Measurements from ENCODE around the gene ADAMTSL2.

ADAMTSL2 gene

GRCh38 chr9:133517711-133518110 is 16.8 kb upstream of the ADAMTSL2 start:
- DNase-seq (ENCODE audit: low spot score) (no peak), FAIRE-seq (no peak)

- DNase-seq (ENCODE audit: low spot score) (no peak), FAIRE-seq (no peak)
Measured at GRCh38 chr9:133518200-133518599, 16.3 kb upstream of the ADAMTSL2 start.

GRCh38 chr9:133518706-133519449 is 15.6 kb upstream of the ADAMTSL2 start:
- FAIRE-seq (no peak), DNase-seq (ENCODE audit: low spot score) (no peak)

GRCh38 chr9:133519693-133520092 is 14.8 kb upstream of the ADAMTSL2 start:
- DNase-seq (ENCODE audit: low spot score) (no peak), FAIRE-seq (no peak)

- FAIRE-seq (no peak), DNase-seq (ENCODE audit: low spot score) (no peak)
Measured at GRCh38 chr9:133520121-133520835, 14.2 kb upstream of the ADAMTSL2 start.

GRCh38 chr9:133521122-133522072 is 13.1 kb upstream of the ADAMTSL2 start:
- no peak for FAIRE-seq

GRCh38 chr9:133522073-133522910 is 12.2 kb upstream of the ADAMTSL2 start:
- FAIRE-seq: no peak

More at GRCh38 chr9:133521122-133522072, 13.1 kb upstream of the ADAMTSL2 start:
- no peak for DNase-seq (ENCODE audit: low spot score)

GRCh38 chr9:133523106-133523505 is 11.4 kb upstream of the ADAMTSL2 start:
- no peak for FAIRE-seq
- no peak for DNase-seq (ENCODE audit: low spot score)

More at GRCh38 chr9:133522073-133522910, 12.2 kb upstream of the ADAMTSL2 start:
- no peak for DNase-seq (ENCODE audit: low spot score)

- FAIRE-seq (no peak), DNase-seq (ENCODE audit: low spot score) (no peak)
Measured at GRCh38 chr9:133524146-133524545, 10.4 kb upstream of the ADAMTSL2 start.

- FAIRE-seq (no peak), DNase-seq (ENCODE audit: low spot score) (no peak)
Measured at GRCh38 chr9:133524679-133525228, 9.8 kb upstream of the ADAMTSL2 start, which contains the start of gene MYMK. Gene MYMK, minus strand, starts transcription at chr9:133524959. Its CDS starts 115 bp downstream, at chr9:133524844.

- no peak for DNase-seq (ENCODE audit: low spot score)
- no peak for FAIRE-seq
Measured at GRCh38 chr9:133525677-133526076, 8.8 kb upstream of the ADAMTSL2 start.

- peak; percentile 29 for DNase-seq (ENCODE audit: low spot score)
Measured at GRCh38 chr9:133526721-133527321, 7.7 kb upstream of the ADAMTSL2 start.

GRCh38 chr9:133527444-133527920 is 7.0 kb upstream of the ADAMTSL2 start:
- DNase-seq (ENCODE audit: low spot score) (no peak), FAIRE-seq (no peak)

More at GRCh38 chr9:133526721-133527321, 7.7 kb upstream of the ADAMTSL2 start:
- FAIRE-seq: no peak

- DNase-seq (ENCODE audit: low spot score): no peak
- no peak for FAIRE-seq
Measured at GRCh38 chr9:133528001-133528875, 6.3 kb upstream of the ADAMTSL2 start.

- no peak for FAIRE-seq
Measured at GRCh38 chr9:133528876-133529241, 5.6 kb upstream of the ADAMTSL2 start.

GRCh38 chr9:133529457-133529856 is 5.0 kb upstream of the ADAMTSL2 start:
- DNase-seq (ENCODE audit: low spot score) (no peak), FAIRE-seq (no peak)

More at GRCh38 chr9:133528876-133529241, 5.6 kb upstream of the ADAMTSL2 start:
- DNase-seq (ENCODE audit: low spot score): no peak

GRCh38 chr9:133529874-133530273 is 4.6 kb upstream of the ADAMTSL2 start:
- no peak for FAIRE-seq
- no peak for DNase-seq (ENCODE audit: low spot score)

- DNase-seq (ENCODE audit: low spot score): no peak
- FAIRE-seq: no peak
Measured at GRCh38 chr9:133531293-133531692, 3.2 kb upstream of the ADAMTSL2 start.

All from urothelium cell line (cell line).